K562 (cell line): ENCODE data around the gene CCNT2. TPM values are rescaled to one million over a fixed set of nuclear protein-coding genes. Genes with fewer than 3 reads are reported as not detected.

ENCODE experiments used
- DDX20 ChIP-seq: fragments of 450-650 bp; IDR thresholded peaks from 2 replicates; pipeline ENCODE4 v1.6.1; 2016; ENCODE audit warnings: missing genetic modification characterization, low read depth, mild to moderate bottlenecking, missing compliant biosample characterization, moderate library complexity
- GABPA ChIP-seq: fragments of 200-800 bp; sonication (Bioruptor generic); conservative IDR thresholded peaks from 2 replicates; pipeline ENCODE4 v1.6.1; 2016; ENCODE audit warnings: low read depth, missing genetic modification characterization, missing compliant biosample characterization
- GATAD2B ChIP-seq: fragments of 450-650 bp; IDR thresholded peaks from 2 replicates; pipeline ENCODE4 v1.6.1; 2017; ENCODE audit warnings: mild to moderate bottlenecking, borderline replicate concordance
- MTA3 ChIP-seq: fragments of 450-650 bp; formaldehyde crosslinking; IDR thresholded peaks from 2 replicates; pipeline ENCODE4 v1.6.1; 2017; ENCODE audit warnings: mild to moderate bottlenecking, borderline replicate concordance
- MXD1 ChIP-seq: fragments of 250-450 bp; sonication (Bioruptor Pico); IDR thresholded peaks from 2 replicates; pipeline ENCODE4 v1.8.0; 2021; ENCODE audit warnings: borderline replicate concordance, mild to moderate bottlenecking, moderate library complexity; ENCODE audit not compliant: poor library complexity, severe bottlenecking
- NFE2 ChIP-seq: IDR thresholded peaks from 2 replicates; pipeline ENCODE4 v1.6.1; 2014; ENCODE audit warnings: antibody characterized with exemption, low read depth
- NR2C2 ChIP-seq, 2 experiments: fragments of 200-800 bp in 1 of 2; sonication (Bioruptor generic) in 1 of 2; sonication (generic) in 1 of 2; formaldehyde crosslinking in 1 of 2; IDR thresholded peaks; 2 replicates each; pipeline versions ENCODE4 v1.6.1 to v1.8.0; 2016 to 2022; ENCODE audit warnings: mild to moderate bottlenecking in 1 of 2, missing compliant biosample characterization in 1 of 2, missing genetic modification characterization in 1 of 2, missing genetic modification reagents in 1 of 2
- OTX1 ChIP-seq: fragments of 450-650 bp; formaldehyde crosslinking; IDR thresholded peaks from 2 replicates; pipeline ENCODE4 v1.4.0; 2022; ENCODE audit warnings: mild to moderate bottlenecking
- RBBP5 ChIP-seq: fragments of 200-600 bp; sonication (generic); IDR thresholded peaks from 2 replicates; pipeline ENCODE4 v1.6.1; 2012; ENCODE audit warnings: borderline replicate concordance, mild to moderate bottlenecking, low read length, control low read depth, inconsistent platforms; ENCODE audit not compliant: insufficient read depth, poor library complexity, severe bottlenecking
- TAF7 ChIP-seq: fragments of 450-650 bp; IDR thresholded peaks from 2 replicates; pipeline ENCODE4 v1.6.1; 2016; ENCODE audit warnings: missing genetic modification characterization, missing compliant biosample characterization
- TAF9B ChIP-seq: fragments of 450-650 bp; IDR thresholded peaks from 2 replicates; pipeline ENCODE4 v1.6.1; 2018; ENCODE audit warnings: mild to moderate bottlenecking; ENCODE audit not compliant: partially characterized antibody
- TBP ChIP-seq: optimal IDR thresholded peaks from 2 replicates; pipeline ENCODE3; 2011; ENCODE audit warnings: low read depth, low read length, improper control_type of control experiment
- UBTF ChIP-seq, 2 experiments: IDR thresholded peaks; 2 replicates each; pipeline ENCODE4 v1.6.1; 2012; ENCODE audit warnings: improper control_type of control experiment in 2 of 2, low read depth in 2 of 2, low read length in 2 of 2, borderline replicate concordance in 1 of 2
- ZC3H4 ChIP-seq: sonication (generic); formaldehyde crosslinking; IDR thresholded peaks from 2 replicates; pipeline ENCODE4 v1.9.0; 2021; ENCODE audit warnings: missing genetic modification reagents, borderline replicate concordance
- ZNF3 ChIP-seq: fragments of 250-450 bp; sonication (Bioruptor Pico); IDR thresholded peaks from 2 replicates; pipeline ENCODE4 v1.5.0; 2021; ENCODE audit warnings: mild to moderate bottlenecking, moderate library complexity
- ZNF407 ChIP-seq: fragments of 450-650 bp; IDR thresholded peaks from 2 replicates; pipeline ENCODE4 v1.6.1; 2016; ENCODE audit warnings: low read depth
- polyA plus RNA-seq, 8 experiments: library from polyadenylated mRNA; depleted of rRNA in 4 of 8; stranded (reverse) in 5 of 8; unstranded in 3 of 8; fragments of >200 nt; fragmentation: Nextera tagmentation in 2 of 8; fragmentation: Illumina TruSeq in 1 of 8; extraction: Ambion mirVana in 2 of 8; extraction: Trizol in 1 of 8; gene quantifications; 2 replicates each; pipeline versions ENCODE4 v1.2.1 to v1.2.3, GENCODE V29; 2011 to 2014; ENCODE audit warnings: inconsistent platforms in 1 of 8, missing spikeins in 1 of 8
- total RNA-seq, 7 experiments: library from RNA; depleted of rRNA in 6 of 7; stranded (reverse); fragments of >200 nt in 6 of 7; fragmentation: Illumina TruSeq in 2 of 7; extraction: Trizol in 2 of 7; gene quantifications; 2 replicates each; pipeline versions ENCODE4 v1.2.1 to v1.2.3, GENCODE V29; 2011 to 2021; ENCODE audit warnings: low replicate concordance in 1 of 7

CCNT2 gene
- total and polyA plus RNA-seq, 9 of the 15 experiments (the other 6 are each of a cell fraction or from before 2014, with no cell fraction given): 12.6 to 30.0 (median 22.7) TPM

GRCh38 chr2:134917888-134918525, 615 bp upstream of the CCNT2 start (continued):
- TF ChIP-seq OTX1 (CRISPR knock-in tag) (no peak), ZNF3 (CRISPR knock-in tag) (no peak), RBBP5 (no peak), GATAD2B (no peak), TAF7 (tag) (no peak; the same call in none of the 2 replicates), ZC3H4 (CRISPR knock-in tag) (no peak), TBP (peak; percentile 76), TAF9B (peak; percentile 65), NR2C2 (CRISPR knock-in tag; IDR thresholded peaks at IDR 0.05) (no peak), NR2C2 (tag; IDR thresholded peaks at IDR 0.05) (no peak), GABPA (tag) (peak; percentile 75), MXD1 (CRISPR knock-in tag) (no peak), UBTF (IDR thresholded peaks at IDR 0.05; ENCODE audit: borderline replicate concordance in 1 of 2, low read depth in 2 of 2, low read length in 2 of 2) (peak in 1 of 2 experiments; percentile 81; a peak in 2 of 4 replicates), NFE2 (no peak), MTA3 (no peak; the same call in 1 of the 2 replicates), DDX20 (tag) (no peak), ZNF407 (no peak)
